Right renal pelvis (tissue), 4 donors: ENCODE results near the gene EGFR. TPM values are rescaled to one million over a fixed set of nuclear protein-coding genes. Genes with fewer than 3 reads are reported as not detected.
A peak's percentile ranks its signal among the peaks of the same experiment; 100 is the strongest.

Experiments
- DNase-seq, 4 donors: peaks; one replicate each; pipeline ENCODE4 v3.0.0-alpha.2; 2013; ENCODE audit warnings: low read depth in 4 of 4, low spot score in 3 of 4, missing footprints in 1 of 4
- polyA plus RNA-seq, 4 donors: library from polyadenylated mRNA; unstranded; fragments of 120-200 nt; gene quantifications; one replicate each; pipeline ENCODE4 v1.2.1, GENCODE V29; 2013; ENCODE audit not compliant: insufficient read length in 4 of 4

Gene EGFR
- polyA plus RNA-seq, 4 donors = 27.3 to 37.0 (median 32.8) TPM

DNA sequence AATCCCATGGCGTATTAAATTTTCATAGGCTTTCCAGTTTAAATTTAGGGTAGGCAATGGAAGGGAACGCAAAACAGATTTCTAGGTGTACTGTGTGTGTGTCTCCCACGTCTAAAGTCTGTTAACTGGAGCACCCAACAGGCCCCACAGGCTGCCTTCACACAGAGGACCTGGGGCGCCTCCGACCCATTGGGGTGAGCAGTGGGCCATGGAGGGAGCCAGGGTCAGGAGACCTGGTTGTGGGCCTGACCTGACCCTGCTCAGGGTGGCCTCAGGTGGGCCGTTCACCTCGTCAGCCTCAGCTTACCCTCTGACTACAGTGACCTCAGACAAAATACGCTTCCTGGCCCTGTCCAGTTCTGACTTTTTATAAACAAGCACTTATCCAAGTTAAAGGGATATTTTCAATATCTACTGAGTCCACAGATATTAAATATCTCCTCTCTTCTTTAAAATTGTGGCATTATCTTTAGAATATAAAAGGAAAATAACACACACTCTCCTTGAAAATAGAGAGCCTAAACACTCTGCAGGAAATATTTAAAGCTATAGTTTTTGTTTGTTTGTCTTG, 159.6 kb downstream of the EGFR start:
- no peak for DNase-seq

DNA sequence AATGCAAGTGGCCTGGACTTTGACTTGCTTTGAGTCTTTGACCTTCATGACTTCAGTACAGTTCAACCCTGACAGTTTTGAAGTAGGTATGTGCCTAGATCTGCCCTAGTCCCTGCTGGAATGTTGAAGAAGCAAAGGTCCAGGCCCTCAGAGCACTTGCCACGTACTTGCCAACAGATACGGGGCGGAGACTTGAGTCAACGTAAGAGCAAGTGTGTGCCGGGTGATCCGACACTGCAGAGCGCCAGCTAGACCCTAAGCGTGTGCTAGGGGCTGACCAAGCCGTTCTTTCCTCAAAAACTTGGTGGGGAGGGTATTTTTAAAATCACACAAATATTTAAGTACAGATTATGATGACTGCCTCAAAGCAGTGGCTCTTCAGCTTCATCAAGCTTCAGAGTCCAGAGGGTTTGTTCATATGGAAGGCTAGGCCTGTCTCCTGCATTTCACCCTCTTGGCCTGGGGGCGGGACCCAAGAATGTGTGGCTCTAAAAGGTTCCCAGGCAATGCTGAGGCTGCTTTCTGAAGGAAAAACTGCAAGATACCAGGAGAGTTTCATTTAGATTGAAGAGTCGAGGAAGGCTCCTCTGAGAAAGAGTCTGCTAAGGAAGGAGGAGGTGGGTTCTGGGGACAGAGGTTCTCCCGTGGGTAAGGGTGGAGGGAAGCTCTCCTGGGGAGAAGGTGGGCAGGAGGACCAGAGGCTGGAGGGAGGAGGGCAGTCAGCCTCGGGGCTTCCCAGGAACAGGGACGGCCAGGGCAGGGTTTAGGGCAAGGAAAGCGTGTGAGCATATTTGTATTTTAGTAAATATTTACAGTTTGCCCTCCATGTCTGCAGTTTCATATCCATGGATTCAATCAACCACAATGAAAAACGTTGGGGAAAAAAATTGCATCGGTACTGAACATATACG, 160.3 kb downstream of the EGFR start:
- no peak for DNase-seq

DNA sequence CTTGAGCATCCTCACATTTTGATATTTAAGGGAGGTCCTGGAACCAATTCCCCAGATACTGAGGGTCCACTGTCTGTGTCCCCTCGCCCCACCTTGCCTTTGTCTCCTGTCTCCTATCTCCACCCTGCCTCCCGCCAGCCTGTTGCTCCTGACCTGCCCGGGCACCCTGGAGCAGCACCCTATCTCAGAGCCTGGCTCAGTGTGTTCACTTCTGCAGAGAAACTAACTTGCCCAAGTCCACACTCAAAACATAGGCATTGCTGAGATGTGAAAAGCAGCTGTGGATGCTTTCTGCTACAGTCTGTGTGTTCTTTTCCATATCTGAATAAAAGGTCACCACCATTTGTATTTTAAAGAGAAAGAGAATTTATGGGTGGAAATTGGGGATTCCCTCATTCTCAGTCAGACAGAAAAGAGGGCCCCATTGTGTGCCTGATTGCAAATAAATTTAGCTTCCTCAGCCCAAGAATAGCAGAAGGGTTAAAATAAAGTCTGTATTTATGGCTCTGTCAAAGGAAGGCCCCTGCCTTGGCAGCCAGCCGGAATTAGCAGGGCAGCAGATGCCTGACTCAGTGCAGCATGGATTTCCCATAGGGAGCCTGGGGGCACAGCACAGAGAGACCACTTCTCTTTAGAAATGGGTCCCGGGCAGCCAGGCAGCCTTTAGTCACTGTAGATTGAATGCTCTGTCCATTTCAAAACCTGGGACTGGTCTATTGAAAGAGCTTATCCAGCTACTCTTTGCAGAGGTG, 161.3 kb downstream of the EGFR start:
- DNase-seq = no peak

DNA sequence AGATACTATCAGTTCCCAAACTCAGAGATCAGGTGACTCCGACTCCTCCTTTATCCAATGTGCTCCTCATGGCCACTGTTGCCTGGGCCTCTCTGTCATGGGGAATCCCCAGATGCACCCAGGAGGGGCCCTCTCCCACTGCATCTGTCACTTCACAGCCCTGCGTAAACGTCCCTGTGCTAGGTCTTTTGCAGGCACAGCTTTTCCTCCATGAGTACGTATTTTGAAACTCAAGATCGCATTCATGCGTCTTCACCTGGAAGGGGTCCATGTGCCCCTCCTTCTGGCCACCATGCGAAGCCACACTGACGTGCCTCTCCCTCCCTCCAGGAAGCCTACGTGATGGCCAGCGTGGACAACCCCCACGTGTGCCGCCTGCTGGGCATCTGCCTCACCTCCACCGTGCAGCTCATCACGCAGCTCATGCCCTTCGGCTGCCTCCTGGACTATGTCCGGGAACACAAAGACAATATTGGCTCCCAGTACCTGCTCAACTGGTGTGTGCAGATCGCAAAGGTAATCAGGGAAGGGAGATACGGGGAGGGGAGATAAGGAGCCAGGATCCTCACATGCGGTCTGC, 162.2 kb downstream of the EGFR start:
- no peak for DNase-seq

DNA sequence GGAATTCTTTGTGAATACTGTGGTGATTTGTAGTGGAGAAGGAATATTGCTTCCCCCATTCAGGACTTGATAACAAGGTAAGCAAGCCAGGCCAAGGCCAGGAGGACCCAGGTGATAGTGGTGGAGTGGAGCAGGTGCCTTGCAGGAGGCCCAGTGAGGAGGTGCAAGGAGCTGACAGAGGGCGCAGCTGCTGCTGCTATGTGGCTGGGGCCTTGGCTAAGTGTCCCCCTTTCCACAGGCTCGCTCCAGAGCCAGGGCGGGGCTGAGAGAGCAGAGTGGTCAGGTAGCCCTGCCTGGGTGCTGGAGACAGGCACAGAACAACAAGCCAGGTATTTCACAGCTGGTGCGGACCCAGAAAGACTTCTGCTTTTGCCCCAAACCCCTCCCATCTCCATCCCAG, 162.9 kb downstream of the EGFR start:
- DNase-seq = no peak

DNA sequence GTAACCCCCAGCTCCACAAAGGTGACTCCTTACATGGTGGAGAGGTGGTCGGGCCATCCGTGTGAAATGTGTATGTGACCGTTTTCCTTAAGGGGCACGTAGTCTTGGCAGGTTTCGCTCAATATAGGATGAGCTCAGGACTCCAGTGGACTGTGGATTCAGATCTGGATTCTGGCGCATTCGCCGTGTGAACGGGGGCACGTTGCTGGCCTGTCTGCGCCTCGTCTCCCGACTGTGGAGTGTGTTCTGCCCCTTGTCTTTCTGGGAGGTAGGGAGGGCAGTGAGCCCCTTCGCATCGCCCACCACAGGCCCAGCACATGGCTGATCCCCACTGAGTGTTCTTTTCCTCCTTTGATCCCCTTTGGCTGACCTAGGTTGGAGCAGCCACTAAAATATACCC, 165.1 kb downstream of the EGFR start:
- no peak for DNase-seq

DNA sequence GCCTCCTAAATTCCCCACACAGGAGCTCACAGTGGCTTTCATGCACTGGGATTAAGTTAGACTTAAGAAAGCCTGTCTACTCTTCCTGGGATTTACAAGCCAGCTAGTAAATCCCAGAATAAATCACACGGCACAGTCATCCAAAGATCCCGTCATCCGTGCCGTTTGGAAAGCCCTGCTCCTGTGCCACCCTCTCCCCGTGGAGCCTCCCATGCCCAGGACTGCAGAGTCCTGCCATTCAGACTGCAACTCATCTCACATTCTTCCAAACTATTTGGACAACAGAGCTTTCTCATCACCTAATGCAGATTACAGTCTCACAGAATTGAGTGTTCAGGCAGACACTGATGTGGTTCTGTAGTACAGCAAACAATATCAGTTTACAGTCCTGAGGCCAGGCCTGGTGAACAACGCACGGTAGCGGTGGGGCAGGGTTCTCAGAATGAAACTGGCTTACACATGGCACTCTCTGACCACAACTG, 166.5 kb downstream of the EGFR start:
- DNase-seq = no peak

DNA sequence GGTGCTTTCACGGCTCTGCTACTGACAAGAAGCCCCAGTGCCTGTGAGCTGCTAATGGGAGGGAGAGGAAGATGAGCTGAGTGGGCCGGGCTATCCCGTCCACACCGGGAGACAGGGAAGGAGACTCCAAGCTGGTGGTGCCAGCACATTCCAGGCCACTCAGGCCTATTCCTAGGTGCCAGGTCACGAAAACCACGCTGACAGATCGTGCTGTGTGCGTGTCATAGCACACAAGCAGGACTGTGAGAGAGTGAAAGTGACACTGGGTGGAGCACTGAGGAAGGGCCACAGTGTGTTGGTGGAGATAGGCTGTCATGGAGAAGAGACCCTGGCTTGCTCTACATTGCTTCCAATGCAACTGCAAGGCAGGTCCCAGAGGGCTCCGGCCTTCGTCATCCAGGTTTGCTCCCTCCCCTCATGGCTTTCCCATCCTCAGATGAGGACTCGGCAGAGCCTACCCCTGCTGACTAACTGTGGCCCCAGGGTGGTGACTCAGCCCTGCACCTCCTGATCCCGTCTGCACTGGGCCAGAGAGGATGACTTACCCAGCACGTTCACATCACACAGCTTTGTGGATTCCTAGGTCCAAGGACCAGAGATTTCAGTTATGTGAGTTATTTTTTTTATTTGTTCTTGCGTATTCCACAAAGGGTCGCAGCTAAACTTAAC, 167.3 kb downstream of the EGFR start:
- no peak for DNase-seq

DNA sequence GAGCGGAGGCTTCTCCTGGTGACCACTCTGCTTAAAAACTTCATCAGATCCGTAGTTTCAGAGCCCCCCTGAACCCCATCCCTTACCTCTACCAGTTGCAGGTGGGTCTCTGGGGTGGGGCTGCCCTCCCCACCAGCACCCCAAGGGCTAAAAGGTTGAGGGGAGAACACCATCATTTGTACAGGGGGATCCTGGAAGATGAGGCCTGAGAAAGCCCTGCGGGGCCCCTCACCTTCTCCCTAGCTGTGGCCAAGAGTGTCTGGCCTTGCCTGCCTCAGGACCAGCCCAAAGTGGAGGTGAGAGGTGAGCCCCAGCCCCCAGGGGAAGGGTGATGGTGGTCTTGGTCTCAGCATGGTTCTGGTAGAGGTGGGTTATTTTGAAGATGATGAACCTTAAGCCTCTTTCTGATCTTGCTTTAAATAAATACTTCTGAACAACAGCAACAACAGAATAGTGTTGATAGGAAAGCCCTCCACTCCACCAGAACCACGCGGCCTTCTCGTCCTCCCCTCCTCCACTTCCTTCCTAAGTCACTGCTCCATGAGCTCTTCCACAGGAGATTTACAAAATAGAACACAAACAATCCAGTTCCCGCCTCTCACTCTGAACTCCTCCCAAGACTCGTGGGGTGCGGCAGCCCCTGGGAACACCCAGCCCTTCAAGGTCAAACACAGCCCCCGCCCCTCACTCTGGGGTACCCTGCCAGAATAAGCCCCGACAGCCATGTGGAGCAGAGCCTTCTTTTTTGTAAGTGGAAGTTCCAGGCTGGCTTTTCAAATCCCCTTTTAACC, 169.1 kb downstream of the EGFR start:
- DNase-seq = no peak

DNA sequence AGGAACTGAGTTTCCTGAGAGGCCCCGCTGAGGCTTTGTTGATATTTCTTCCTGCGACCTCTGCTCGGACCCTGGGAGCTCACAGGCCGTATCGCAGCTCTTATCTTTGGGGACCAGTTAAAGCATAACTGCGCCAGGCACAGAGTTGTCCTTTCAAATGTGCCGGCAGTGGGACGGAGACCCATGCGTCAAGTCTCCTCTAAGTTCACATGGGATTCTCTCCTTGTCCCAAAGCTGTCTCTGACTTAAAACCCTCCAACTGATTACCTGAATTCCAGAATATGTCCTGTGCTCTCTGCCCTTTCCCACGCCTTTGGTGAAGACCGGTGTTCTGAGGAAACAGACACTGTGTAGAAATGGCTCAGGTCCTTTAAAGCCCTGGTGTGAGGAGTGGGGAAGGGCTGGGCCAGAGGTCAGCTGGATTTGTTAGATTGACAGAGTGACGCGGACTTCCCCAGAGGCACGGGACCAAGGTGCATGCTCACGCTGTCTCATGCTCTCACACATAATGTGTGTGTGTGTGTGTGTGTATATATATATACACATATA, 169.8 kb downstream of the EGFR start:
- DNase-seq = no peak

DNA sequence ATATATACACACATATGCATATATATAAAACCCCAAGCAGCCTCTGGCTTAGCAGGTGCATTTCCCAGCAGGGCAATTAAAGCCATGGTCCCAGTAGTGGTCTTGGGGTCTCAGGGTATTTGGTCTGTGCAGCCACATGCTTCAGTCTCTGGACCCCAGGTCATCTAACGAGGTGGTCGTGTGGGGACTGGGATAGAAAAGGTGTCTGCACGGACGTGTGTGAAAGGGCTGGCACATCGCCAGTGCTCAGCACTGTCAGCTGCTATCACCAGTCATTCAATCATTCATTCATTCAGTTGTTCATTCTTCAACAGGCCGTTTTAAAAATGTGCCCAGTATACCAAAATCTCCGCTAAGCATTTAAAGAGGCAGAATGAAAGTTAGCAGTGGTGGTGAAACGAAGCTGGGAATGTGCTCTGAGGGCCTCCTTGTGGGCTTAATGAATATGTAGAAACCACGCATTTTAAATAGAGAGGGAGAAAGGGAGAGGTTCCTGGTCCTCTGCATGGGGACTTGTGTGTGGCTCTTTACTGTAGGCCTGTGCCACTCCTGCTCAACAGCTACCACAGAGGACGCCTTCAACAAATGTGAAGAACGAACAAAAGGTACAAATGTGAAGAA, 170.4 kb downstream of the EGFR start:
- DNase-seq = no peak

DNA sequence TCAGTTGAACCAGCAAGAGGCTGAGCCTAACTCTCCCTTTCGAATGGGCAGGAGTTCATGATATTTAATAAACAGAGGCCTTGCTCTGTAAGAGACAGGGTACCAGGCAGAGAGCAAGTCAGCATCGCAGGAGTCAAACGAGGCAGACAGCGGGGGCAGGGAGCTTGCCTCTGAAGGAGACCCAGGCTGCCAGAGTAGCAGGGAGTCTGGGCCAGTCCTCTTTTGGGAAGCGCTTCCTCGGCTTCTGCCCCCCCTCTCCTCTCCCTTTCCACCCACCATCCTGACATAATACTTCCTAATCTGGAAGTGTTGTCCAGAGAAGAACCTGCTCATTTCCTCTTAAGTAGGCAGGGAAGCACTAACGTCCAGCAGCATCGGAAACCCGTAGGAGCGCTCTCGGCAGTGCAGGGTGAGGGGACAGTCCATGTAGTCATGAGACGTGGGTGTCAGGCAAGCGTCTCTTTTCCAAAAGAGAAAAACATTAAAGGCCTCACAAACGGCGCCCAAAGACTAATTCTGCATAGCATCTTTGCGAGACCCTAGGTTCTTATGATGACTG, 171.1 kb downstream of the EGFR start:
- DNase-seq = no peak

DNA sequence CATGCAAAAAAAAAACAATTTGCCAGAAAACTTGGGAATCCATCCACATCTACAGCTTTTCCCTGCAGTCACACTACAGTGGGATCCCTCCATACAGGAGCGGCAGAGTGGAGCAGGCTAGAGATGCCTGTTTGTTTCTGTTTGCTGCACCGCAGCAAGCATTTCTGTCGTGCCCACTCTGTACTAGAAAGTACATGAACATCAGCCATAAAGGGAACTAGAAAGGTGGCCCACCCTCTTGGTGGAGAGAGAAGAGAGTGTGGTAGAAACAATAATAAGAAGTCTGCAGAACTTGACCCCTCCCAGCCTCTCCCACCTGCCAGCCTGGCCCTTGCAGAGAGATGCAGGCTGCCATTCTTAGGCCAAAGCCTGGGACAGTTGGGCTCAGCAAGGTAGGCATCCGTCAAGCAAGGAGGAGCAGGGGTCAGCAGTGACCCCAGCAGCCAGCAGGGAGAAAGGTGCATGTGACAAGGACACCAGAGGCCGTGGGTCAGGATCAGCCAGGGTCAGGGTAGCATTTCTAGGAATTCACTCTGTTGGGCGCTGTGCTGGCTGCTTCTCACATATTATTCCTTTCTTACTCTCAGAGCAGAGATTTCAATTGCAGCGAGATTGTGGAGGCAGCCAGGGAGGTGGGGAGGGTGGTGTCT, 171.8 kb downstream of the EGFR start:
- DNase-seq = no peak

DNA sequence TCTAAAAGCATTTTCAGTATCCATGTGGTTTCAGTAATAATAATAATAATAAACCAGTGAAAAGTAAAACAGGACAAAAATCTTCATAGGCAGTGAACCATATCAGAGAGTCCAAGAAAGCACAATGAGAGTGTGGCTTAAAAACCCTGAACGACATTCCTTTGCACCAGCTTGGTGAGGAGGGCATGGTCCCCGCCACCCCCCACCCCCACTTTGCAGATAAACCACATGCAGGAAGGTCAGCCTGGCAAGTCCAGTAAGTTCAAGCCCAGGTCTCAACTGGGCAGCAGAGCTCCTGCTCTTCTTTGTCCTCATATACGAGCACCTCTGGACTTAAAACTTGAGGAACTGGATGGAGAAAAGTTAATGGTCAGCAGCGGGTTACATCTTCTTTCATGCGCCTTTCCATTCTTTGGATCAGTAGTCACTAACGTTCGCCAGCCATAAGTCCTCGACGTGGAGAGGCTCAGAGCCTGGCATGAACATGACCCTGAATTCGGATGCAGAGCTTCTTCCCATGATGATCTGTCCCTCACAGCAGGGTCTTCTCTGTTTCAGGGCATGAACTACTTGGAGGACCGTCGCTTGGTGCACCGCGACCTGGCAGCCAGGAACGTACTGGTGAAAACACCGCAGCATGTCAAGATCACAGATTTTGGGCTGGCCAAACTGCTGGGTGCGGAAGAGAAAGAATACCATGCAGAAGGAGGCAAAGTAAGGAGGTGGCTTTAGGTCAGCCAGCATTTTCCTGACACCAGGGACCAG, 172.5 kb downstream of the EGFR start:
- DNase-seq = no peak

DNA sequence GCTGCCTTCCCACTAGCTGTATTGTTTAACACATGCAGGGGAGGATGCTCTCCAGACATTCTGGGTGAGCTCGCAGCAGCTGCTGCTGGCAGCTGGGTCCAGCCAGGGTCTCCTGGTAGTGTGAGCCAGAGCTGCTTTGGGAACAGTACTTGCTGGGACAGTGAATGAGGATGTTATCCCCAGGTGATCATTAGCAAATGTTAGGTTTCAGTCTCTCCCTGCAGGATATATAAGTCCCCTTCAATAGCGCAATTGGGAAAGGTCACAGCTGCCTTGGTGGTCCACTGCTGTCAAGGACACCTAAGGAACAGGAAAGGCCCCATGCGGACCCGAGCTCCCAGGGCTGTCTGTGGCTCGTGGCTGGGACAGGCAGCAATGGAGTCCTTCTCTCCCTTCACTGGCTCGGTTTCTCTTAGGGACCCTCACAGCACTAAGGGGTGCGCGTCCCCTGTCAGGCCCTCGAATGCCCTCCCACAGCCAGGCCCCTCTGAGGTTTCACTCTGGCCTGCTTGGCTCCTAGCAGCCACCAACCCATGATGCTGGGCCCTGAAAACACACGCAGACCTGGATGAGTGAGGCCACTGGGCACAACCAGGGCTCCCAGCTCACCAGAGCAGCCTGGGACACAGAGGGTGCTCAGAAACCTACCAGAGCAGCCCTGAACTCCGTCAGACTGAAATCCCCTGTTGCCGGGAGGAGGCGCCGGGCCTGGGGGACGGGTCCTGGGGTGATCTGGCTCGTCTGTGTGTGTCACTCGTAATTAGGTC, 173.3 kb downstream of the EGFR start:
- DNase-seq = no peak

DNA sequence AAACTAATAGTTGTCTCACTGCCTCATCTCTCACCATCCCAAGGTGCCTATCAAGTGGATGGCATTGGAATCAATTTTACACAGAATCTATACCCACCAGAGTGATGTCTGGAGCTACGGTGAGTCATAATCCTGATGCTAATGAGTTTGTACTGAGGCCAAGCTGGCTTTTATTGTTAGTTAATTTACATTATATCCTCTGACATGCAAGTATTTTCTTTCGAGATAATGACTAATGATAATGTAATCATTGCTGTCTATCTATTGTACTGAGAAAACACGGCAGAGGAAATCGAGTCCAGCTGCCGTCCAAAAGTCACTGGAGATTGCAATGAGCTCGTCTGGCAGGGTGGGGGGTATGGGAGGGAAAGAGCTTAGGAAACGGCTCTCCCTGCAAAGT, 173.9 kb downstream of the EGFR start:
- DNase-seq = peak in 1 of 4 donors; percentile 44

DNA sequence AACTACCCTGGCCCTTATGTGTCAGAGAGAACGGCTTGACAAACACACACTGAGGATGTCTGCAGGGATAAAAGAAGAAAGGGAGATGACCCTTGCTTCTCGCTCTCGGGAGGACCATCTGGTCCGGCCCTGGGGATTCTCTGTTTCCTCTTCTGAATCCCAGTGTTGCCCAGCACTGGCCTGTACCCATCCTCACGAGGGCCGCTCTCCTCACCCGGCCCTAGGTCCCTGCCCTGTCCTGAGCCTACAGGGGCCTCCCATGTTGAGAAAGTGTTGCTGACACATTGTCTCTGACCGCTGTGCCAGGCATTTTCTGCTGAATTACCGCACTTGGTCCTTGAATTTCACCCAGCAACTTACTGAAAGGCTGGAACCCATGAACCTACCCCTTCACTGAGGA, 174.4 kb downstream of the EGFR start:
- no peak for DNase-seq
